Peyer's patch (tissue), 4 donors: ENCODE data around the gene DPH2. TPM values are rescaled to one million over a fixed set of nuclear protein-coding genes. Genes with fewer than 3 reads are reported as not detected.
A peak's percentile ranks its signal among the peaks of the same experiment; 100 is the strongest.

ENCODE experiments used
- DNase-seq, 3 donors: peaks; one replicate each; pipeline ENCODE4 v3.0.0-alpha.2; 2017 to 2019
- H3K27ac ChIP-seq, 4 donors: fragments of 200-600 bp; sonication (generic); one replicate each; pipeline ENCODE4 v1.5.1; 2016 to 2019
- H3K27me3 ChIP-seq, 2 donors: fragments of 200-600 bp; sonication (generic); one replicate each; pipeline ENCODE4 v1.5.1; 2019
- H3K36me3 ChIP-seq, 3 donors: fragments of 200-600 bp; sonication (generic); one replicate each; pipeline ENCODE4 v1.5.1; 2016 to 2019
- H3K4me1 ChIP-seq, 4 donors: fragments of 200-600 bp; sonication (generic); one replicate each; pipeline ENCODE4 v1.5.1; 2016 to 2019
- H3K4me3 ChIP-seq, 4 donors: fragments of 200-600 bp; sonication (generic); 1 replicate in 3 of 4; 2 replicates in 1 of 4; pipeline ENCODE4 v1.5.1; 2016 to 2019; ENCODE audit warnings: mild to moderate bottlenecking in 1 of 4
- H3K9me3 ChIP-seq, 4 donors: fragments of 200-600 bp; sonication (generic); one replicate each; pipeline ENCODE4 v1.5.1; 2016 to 2019; ENCODE audit warnings: mild to moderate bottlenecking in 1 of 4
- CTCF ChIP-seq, 6 experiments: fragments of 450-650 bp in 4 of 6; fragments of 200-600 bp in 2 of 6; sonication (generic) in 1 of 6; IDR thresholded peaks; one replicate each; pipeline ENCODE4 v1.5.1; 2017 to 2019; ENCODE audit warnings: antibody characterized with exemption in 6 of 6, mild to moderate bottlenecking in 3 of 6, moderate library complexity in 1 of 6
- POLR2A ChIP-seq, 2 donors: fragments of 450-650 bp; IDR thresholded peaks; one replicate each; pipeline ENCODE4 v1.5.1; 2017; ENCODE audit warnings: antibody characterized with exemption in 2 of 2, mild to moderate bottlenecking in 2 of 2, moderate library complexity in 2 of 2
- total RNA-seq, 4 donors: library from RNA; depleted of rRNA; stranded (reverse); fragments of >200 nt; gene quantifications; one replicate each; pipeline ENCODE4 v1.1.0, GENCODE V29; 2016

DPH2 gene
- total RNA-seq, 4 donors from 2014 or later = 16.6 to 106 (median 38.6) TPM

GRCh38 chr1:44010935-44011471, 41.2 kb downstream of the DPH2 start:
- Histone ChIP-seq H3K27me3 (no peaks in the 10 kb centered on the region), H3K9me3 (no peaks in the 10 kb centered on the region), H3K4me1 (peaks cover 0 to 41% (median 0%) of the 10 kb centered on the region in 4 donors), H3K36me3 (no peaks in the 10 kb centered on the region), H3K4me3 (no peak overlapping the region), H3K27ac (no peak overlapping the region)
- DNase-seq = no peak
- TF ChIP-seq CTCF (IDR thresholded peaks at IDR 0.05) (no peak), POLR2A (IDR thresholded peaks at IDR 0.05) (no peak)

GRCh38 chr1:44012404-44012803, 42.6 kb downstream of the DPH2 start:
- Histone ChIP-seq H3K27me3 (no peaks in the 10 kb centered on the region), H3K9me3 (no peaks in the 10 kb centered on the region), H3K36me3 (no peaks in the 10 kb centered on the region), H3K27ac (no peak overlapping the region), H3K4me1 (peaks cover 0 to 38% (median 0%) of the 10 kb centered on the region in 4 donors), H3K4me3 (no peak overlapping the region)
- no peak for TF ChIP-seq CTCF (IDR thresholded peaks at IDR 0.05)
- TF ChIP-seq POLR2A (IDR thresholded peaks at IDR 0.05) = no peak
- DNase-seq = no peak

- Histone ChIP-seq H3K4me3 (no peak overlapping the region), H3K27ac (no peak overlapping the region), H3K36me3 (no peaks in the 10 kb centered on the region), H3K9me3 (no peaks in the 10 kb centered on the region), H3K4me1 (peaks cover 0 to 38% (median 0%) of the 10 kb centered on the region in 4 donors), H3K27me3 (no peaks in the 10 kb centered on the region)
- TF ChIP-seq POLR2A (IDR thresholded peaks at IDR 0.05) (no peak), CTCF (IDR thresholded peaks at IDR 0.05) (no peak)
- DNase-seq = no peak
These were observed 43.3 kb downstream of the DPH2 start for GRCh38 chr1:44012941-44013609.

- peaks cover 0 to 38% (median 0%) of the 10 kb centered on the region in 4 donors for H3K4me1 ChIP-seq
- DNase-seq = no peak
- no peak for TF ChIP-seq CTCF (IDR thresholded peaks at IDR 0.05)
- no peak for TF ChIP-seq POLR2A (IDR thresholded peaks at IDR 0.05)
- no peaks in the 10 kb centered on the region for H3K9me3 ChIP-seq
- H3K4me3 ChIP-seq = no peak overlapping the region
- H3K36me3 ChIP-seq = no peaks in the 10 kb centered on the region
- H3K27me3 ChIP-seq = no peaks in the 10 kb centered on the region
- peak overlapping the region in 2 of 4 donors; percentile 57 to 66 for H3K27ac ChIP-seq
These were observed 44.1 kb downstream of the DPH2 start for GRCh38 chr1:44013949-44014348.

GRCh38 chr1:44014365-44015104, 44.7 kb downstream of the DPH2 start:
- TF ChIP-seq CTCF (IDR thresholded peaks at IDR 0.05) = no peak
- TF ChIP-seq POLR2A (IDR thresholded peaks at IDR 0.05) = no peak
- Histone ChIP-seq H3K9me3 (no peaks in the 10 kb centered on the region), H3K27me3 (no peaks in the 10 kb centered on the region), H3K27ac (peak overlapping the region in 2 of 4 donors; percentile 57 to 66), H3K4me1 (peaks cover 0 to 38% (median 0%) of the 10 kb centered on the region in 4 donors), H3K36me3 (no peaks in the 10 kb centered on the region), H3K4me3 (no peak overlapping the region)
- DNase-seq = no peak
